HG02571 (cell line): ENCODE results near the gene HELZ.

Source experiments
- ATAC-seq: cut with Tn5 transposase; IDR thresholded peaks from one replicate; pipeline ENCODE4 v1.9.1; 2021; ENCODE audit warnings: mild to moderate bottlenecking, moderate library complexity; ENCODE audit not compliant: unreplicated experiment

Gene HELZ

GRCh38 chr17:67090341-67090740, 154.7 kb downstream of the HELZ start:
- no peak for ATAC-seq

- no peak for ATAC-seq
Observed at GRCh38 chr17:67088639-67089038, 156.4 kb downstream of the HELZ start.

GRCh38 chr17:67085406-67085805, 159.6 kb downstream of the HELZ start:
- ATAC-seq: no peak

GRCh38 chr17:67082107-67082506, 162.9 kb downstream of the HELZ start:
- peak; percentile 78 for ATAC-seq

- ATAC-seq: no peak
Observed at GRCh38 chr17:67080804-67081203, 164.2 kb downstream of the HELZ start.

- ATAC-seq: no peak
Observed at GRCh38 chr17:67079491-67079890, 165.5 kb downstream of the HELZ start.

- no peak for ATAC-seq
Observed at GRCh38 chr17:67078292-67078691, 166.7 kb downstream of the HELZ start.

- no peak for ATAC-seq
Observed at GRCh38 chr17:67076290-67076689, 168.7 kb downstream of the HELZ start.

- ATAC-seq: no peak
Observed at GRCh38 chr17:67074781-67075180, 170.2 kb downstream of the HELZ start.

- no peak for ATAC-seq
Observed at GRCh38 chr17:67072885-67073284, 172.1 kb downstream of the HELZ start.

GRCh38 chr17:67071595-67071994, 173.4 kb downstream of the HELZ start:
- no peak for ATAC-seq

GRCh38 chr17:67069603-67070136, 175.3 kb downstream of the HELZ start:
- no peak for ATAC-seq

GRCh38 chr17:67068999-67069398, 176.0 kb downstream of the HELZ start:
- no peak for ATAC-seq

GRCh38 chr17:67067571-67068482, 177.2 kb downstream of the HELZ start:
- ATAC-seq: no peak

GRCh38 chr17:67066717-67067116, 178.3 kb downstream of the HELZ start:
- no peak for ATAC-seq

- ATAC-seq: no peak
Observed at GRCh38 chr17:67063141-67063540, 181.9 kb downstream of the HELZ start.

- ATAC-seq: no peak
Observed at GRCh38 chr17:67059372-67059771, 185.6 kb downstream of the HELZ start.

GRCh38 chr17:67058036-67058435, 187.0 kb downstream of the HELZ start:
- ATAC-seq: no peak

GRCh38 chr17:67056746-67057490, 188.1 kb downstream of the HELZ start:
- ATAC-seq: no peak

GRCh38 chr17:67055811-67056745, 188.9 kb downstream of the HELZ start:
- ATAC-seq: no peak

- no peak for ATAC-seq
Observed at GRCh38 chr17:67055041-67055443, 190.0 kb downstream of the HELZ start.
